ENCODE results near the gene FXYD2.

FXYD2 gene

DNA sequence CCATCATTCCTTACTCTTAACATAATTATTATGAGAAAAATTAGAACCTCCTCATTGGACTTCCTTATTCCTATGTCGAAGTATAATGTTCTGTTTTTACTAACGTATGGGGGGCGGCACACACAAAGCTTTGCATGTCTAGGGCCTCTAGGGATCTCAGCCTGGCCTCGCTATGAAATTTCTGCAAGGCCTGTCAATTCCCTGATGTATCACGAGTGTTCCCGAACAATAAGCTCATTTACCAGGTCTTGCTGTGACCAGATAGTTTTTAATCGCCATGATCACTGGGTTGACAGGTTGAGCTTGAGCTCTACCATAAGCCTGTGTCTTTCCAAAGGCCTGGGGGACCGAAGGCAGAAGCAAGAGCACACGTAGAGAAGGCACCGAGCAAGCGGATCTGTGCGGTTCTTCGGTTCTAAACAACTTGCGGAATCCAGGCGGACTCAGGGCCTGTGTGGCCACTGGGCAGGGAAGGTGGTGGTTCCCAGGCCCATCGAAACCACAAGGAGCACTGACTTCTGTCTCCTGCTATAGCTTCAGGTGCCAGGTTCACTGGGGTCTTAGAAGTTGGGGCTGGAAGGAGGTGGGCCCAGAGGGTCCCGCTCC, 10.4 kb upstream of the FXYD2 start:
- no peak for FAIRE-seq

DNA sequence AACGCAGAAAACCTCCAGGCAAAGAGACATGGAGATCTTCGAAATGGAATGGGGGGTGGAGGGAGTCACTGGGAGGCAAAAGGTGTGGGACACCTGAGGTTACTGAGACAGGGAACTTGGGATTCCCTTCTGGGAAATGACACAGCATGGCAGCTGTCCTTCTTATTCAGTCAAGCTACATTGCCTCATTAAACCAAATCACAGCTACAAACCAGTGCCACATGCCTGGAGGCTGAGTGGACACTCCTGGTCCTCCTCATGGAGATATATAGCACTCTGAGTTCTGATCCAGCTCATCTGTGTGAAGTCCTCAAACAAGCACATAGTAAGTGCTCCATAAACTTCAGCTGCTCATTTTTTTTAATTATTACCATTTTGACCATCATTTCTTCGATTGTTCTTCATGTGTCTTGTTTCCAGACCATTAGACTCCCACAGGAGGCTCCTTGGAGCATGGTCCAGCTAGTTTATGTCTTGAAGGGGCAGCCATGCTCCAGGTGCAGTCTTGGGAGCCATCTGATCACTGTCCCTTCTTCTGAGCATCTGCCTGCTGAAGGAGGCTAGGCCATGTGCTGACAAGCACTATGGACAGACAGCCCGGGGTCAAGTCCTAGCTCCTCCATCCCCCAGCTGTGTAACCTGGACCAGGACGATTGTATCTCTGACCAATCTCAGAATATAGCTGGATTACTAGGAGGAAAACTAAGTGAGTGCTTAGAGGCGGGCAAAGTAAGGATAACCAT, 9.7 kb upstream of the FXYD2 start:
- no peak for FAIRE-seq

DNA sequence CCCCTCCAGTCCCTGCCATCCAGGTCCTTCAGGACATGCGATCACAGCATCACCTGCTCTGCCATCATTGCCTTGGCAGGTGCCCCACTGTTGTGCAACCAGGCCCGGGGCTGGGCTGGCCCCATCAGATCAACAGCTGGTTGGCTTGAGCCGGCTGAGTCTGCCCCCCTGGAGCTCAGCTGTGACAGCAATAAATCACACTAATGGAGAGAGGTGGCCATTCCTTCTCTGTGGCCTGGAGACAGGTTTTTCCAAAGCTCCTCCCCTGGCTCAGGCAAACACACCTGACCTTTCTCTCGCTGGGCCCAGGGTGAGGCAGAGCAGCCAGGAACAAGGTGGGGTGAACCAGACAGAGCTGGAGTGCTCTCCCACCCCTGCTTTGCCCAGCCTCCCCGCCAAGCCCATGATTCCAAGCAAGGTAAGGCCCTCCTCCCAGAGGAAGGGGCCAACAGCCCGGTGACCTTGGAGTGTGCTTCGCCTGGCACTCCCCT, 8.9 kb upstream of the FXYD2 start:
- no peak for FAIRE-seq

DNA sequence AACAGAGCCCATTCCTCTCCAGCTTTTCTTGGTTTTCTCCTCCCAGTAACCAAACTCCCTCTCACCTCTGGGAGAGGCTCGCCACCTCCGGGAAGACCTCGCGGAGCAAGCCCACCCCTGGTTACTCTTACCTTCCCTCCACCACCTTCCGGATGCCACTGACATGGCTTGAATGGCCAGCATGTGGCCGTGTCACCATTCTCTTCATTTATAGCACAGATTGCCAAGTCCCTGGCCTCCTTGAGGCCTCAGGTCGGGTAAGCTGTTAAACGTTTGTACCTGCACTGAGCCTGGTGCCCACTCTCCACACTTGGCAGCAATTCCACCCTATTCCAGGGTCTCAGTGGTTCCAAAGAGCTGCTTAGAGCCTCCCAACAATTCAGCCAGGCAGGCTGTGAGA, 8.0 kb upstream of the FXYD2 start:
- no peak for FAIRE-seq

DNA sequence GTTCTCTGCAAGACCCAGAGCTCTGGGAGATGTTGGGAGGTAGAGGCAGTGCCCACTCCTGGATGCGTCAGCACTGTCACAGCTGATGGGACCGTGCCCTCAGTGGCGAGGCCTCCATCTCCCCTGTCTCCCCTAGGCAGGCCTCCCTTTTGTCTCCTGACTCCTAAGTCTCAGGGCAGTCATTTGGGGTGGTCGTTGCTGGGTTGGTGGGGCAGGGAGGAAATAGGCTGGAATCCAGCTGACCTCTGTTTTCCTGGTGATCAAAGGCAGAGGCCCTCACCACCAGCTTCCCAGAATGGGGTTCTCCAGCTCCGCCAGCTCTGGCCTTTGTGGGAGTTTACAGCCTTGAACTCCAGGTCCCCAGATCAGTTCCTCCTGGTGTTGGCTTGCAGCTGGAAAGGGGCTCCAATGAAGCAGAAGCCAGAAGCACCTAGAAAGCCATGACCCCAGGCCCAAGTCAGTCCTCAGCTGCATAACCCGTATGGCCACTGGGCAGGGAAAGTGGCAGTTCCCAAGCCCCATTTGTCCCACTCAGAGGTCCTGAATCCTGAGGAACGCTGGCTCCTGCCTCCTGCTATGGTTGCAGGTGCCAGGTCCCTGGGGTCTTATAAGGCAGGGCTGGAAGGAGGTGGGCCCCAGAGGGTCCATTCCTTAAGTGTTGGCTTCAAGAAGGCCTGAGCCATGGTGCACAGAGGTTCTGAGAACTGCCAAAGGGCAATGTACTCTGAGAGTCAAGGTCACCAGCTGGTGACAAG, 7.3 kb upstream of the FXYD2 start:
- FAIRE-seq: no peak

DNA sequence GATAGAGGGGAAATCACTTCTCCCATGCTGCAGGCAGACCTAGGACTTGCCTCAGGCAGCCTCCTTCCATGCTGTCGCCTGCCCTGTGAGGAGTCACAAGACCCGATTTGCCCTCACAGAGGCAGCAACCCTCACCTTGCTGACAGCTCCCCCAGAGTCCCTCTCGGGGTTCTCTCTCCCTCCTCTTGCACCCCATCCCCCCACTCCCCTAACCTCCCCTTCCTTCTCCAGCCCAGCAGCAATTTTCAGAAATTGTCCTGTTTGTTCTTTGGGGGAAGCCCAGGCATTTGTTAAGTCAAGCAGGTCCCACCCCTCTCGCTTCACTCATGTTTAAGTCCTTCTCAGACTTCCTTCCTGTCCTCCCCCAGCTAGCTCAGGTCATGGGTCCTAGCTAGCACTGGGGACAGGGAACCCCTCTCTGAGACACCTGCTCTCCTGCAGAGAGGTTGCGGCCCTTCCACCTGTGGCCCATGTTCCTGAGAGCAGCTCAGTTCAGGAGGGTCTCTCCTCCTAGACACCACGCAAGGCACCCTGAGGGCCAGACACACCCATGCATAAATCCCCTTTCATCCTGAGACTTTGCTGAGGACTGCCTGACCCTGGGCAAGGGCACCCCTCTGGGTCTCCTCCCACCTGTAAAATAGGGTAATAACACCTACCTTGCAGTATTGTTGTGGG, 6.3 kb upstream of the FXYD2 start:
- no peak for FAIRE-seq

DNA sequence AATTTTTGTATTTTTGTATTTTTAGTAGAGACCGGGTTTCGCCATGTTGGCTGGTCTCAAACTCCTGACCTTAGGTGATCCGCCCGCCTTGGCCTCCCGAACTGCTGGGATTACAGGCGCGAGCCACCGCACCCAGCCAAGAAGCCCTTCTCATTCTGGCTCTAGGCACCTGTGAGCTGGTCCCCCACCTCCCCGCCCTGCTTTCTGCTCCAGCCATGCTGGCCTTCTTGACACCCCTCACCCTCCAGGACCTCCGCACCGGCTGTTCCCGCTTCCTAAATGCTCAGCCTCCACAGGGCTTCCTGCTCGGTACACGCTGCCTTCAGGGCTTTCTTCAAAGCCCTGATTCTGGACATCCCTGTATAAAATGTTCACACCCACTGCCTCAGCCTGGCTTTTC, 5.5 kb upstream of the FXYD2 start:
- FAIRE-seq: no peak

DNA sequence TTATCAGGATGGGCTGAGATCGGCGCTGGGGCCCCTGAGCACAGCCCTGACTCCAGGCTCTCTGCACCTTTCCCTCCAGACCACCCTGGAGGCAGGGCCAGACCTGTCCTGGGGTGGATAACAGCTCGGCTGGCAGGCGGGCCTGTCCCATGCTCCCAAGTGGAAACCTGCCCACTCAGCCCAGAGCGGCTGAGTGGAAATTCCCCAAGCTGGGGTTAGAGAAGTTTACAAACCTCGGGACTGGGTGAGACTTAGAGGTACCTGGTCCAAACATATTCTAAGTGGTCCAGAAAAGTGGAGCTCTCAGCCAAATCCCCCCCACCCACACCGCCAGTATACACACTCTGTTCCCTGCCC, 4.8 kb upstream of the FXYD2 start:
- no peak for FAIRE-seq

DNA sequence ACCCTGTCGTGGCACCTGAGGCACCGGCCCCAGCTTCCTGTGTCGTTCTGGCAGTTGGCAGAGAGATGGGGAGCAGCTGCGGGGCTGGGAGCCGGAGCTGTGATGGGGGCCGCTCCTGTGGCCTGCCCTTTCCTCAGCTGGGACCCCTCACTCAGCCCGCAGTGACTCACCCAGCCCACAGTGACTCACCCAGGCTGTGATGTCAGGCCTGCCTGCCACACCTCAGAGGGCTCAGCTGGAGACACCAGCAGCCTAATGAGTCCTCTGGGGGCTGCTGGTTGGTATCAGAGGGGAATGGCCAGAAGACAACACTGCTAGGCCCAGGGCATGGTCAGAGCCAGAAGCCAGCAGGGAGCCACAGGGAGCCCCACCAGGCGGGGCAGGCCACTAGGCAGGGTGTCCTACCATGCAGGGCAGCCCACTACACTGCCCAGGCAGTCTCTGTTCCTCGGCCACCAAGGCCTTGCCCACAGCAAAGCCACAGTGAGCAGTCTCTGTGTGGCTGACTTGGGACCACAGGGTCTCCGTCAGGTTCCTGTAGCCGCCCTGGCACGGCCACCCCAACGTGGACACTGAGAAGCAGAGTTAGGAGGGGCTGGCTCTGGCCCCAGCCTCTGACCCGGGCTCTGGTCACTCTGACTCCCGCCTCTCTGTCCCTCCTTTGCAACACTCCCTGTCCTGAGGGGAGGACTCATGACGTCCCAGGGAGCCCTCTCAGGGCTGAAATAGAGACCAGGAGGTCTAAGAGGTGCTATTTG, 4.2 kb upstream of the FXYD2 start:
- FAIRE-seq: no peak

DNA sequence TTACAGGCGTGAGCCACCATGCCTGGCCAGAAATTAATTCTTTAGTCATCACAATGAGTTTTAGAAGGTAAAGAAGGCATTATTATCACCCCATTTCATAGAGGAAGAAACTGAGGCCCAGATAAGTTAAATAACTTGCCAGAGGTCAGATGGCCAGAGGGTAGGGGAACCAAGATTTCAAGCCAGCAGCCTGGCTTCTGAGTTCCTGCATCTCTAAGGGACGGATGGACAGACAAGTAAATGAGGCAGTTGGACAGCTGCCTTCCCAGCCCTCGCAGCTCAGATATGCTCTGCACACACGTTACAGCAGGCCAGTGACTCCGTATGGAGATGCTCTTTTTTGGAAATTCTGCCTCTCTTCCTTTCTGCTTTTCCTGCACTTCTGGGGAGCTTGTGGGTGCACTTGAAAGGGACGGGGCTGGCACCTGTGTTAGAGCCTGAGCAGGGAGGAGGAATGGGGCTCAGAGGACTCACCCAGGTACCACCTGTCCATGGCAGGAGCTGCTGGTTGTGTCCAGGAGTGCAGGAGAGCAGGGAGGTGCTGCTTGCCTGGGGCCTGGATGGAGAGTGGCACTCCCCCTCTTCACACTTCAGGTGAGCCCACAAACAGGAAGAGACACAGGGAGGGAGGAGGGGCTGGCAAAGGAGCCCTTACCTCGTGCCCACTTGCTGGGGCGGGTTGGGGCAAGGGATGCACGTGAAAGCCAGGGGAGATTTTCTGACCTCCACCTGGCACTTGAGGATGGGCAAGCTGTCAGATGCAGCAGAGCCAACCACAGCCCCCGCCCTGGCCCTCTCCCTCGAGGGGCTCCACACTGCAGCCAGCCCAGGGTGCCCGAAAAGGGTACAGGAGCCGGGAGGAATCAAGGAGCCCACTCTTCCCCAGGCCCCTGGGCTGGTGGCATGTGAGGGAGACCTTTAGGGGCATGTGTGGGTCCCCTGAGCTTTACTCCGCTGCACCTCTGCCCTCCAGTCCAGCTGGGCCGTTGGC, 3.3 kb upstream of the FXYD2 start:
- FAIRE-seq: no peak

DNA sequence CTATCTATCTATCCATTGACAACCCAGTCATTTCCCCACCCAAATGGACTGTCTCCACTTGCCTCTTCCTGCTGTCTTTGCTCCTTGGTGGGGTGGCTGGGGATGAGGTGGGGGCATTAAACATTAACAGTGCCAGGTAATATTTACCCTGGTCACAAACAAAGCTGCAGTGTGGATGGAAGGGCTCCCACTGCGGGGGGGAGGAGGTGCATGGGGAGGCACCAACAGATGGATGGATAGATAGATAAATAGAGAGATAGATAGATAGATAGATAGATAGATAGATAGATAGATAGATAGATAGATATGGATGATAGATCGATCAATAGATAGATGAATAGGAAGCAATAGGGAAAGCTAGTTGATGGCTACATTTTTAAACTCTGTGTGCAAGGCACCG, 2.3 kb upstream of the FXYD2 start:
- FAIRE-seq: no peak

DNA sequence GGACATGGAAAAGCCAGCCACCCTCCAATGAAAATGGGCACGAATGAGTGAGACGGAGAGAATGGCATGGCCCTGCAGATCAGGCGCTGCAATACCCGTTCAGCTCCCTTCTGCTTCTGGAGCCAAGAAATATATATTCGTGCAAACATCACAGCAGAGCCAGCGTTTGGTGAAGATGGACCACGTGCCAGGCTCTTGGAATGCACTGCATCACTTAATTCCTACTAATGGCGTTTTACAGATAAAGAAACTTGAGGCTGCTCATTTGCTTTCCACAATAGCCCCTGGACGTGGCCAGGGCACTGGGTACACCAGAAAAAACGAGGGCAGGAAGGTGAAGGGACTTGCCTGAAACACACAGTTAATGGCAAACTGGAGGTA, 1.6 kb upstream of the FXYD2 start:
- no peak for FAIRE-seq

DNA sequence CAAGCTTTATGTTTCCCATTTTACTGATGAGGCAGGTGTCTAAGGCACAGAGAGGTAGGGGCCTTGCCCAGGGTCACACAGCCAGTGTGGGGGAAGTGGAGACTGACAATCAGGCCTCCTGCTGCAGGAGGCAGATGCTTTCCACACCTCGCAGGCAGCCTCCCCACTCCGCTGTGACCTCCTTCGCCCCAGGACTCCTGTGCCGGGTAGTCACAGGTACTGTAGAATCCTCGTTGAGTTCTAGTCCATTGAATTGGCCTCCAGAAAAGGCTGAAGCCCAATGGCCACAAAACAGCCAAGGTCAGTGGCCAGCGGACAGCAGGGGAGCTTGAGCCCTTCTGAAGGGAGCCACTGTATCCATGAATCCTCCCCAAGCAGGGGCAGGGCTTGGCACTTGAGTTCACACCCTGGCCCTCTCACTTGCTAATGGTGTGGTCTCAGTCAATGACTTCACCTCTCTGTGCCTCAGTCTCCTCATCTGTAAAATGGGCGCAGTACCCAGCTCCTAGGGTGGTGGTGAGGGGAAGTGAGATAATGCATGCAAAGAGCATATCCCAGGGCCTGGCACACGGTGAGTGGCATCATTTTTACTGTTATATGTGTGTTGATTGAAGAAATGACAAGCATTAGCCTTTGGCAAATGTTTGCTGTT, 1.1 kb upstream of the FXYD2 start:
- FAIRE-seq: no peak

DNA sequence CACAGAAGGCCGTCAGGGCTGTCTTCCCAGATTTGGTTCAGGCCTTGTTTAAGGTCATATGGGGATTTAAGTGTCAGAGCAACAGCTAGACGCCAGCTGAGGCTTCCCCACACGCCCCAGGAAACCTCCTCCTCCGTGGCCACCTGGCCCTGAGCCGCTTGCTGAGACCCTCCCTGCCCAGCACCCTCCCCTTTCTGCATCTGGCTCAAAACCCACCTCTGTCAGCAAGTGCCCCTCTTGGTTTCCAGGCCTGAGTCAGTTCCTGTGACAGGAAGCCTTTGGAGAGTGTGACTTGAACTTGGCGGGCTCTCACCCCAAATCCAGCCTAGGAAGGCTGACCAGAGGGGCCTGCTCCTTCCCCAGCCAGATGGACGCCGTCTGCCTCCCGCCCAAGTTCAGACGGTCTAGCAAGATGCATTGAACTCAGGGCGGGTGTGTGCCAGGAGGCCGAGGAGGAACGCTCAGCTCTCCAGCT, 561 bp downstream of the FXYD2 start:
- no peak for FAIRE-seq

DNA sequence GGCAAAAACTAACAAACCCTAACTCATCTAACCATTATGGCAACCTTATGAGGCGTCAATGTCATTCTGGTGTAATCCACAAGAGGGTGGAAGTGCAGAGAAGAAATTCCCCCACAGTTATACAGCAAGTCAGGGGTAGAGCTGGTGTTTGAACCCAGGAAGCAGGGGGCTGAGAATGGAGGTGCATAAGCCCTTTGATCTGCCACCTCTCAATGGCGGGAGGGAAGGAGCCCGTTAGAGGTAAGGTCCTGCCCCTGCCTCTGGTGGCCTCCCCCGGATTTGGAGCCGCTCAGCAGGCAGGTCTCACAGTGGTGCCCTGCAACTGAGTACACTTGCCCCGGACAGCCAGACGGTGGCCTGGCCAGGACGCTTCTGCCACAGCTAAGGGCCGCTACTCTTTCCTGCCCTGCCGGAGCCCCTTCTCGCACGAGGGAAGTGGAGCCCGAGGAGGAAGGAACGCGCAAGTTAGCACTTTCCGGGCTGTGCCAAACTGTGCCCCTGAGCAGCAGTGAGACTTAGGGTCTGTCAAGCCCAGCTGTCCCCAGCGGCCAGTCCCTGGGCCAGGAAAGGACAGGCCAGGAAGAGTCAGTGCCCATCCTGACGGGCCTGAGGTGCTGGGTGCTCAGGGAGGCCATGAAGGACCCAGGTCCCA, 1.1 kb downstream of the FXYD2 start:
- FAIRE-seq: no peak

DNA sequence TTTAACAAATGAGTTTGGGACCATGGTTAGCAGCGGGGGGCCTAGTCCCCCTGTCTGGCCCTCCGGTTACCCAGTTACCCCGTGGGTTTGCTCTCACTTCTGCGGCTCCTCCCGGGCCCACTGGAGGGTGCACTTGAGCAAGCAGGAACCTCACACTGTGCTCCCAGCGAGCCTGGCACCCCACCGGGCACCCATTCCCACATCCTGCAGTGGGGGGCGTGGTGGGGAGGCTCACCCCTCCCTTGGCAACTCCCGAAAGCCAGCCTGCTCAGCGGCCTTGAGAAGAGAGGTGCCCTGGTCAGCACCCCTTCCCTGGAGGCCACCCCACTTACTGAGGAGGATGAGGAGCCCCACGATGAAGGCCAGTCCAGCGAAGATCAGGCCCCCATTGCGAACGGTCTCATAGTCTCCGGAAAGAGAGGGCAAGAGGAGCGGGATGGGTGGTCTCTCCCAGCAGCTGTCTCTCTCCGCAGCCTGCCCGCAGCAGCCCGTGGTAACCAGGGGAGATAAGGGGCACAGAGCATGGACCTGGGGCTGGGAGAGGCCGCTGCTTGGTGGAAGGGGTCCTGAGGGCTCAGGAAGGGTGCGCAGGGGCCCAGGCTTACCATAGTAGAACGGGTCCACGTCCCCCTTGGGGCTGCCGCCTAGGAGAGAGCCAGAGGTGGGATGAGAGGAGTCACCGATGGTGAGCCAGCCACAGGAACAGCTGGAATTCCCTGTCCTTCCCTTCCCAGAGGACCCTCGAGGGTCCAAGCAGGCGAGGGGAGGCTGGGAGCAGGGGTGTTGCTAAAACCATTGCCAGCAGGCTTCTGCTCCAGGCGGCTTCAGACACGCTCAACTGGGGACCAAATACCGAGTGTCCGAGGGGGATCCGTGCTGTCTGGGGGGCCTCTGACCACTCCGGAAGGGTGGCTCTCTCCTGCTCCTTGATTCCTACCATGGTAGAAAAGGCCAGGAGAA, 2.2 kb downstream of the FXYD2 start:
- FAIRE-seq: no peak

DNA sequence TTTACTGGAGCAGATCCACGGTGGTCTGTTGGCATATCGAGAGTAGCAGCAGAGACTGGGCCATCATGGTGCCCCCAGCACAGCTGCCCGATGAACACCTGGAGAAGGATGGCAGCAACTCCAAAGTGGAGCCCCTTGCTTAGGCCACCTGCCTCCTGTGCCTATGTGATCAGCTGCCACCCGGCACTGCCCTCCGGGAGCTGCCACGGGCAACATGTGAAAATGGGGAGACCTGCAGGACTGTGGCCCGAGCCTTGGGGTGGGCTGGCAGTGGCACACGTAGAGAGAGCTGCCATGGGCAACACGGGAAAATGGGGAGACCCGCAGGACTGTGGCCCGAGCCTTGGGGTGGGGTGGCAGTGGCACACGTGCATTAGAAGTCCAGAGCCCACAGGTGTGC, 3.1 kb downstream of the FXYD2 start:
- FAIRE-seq: no peak

DNA sequence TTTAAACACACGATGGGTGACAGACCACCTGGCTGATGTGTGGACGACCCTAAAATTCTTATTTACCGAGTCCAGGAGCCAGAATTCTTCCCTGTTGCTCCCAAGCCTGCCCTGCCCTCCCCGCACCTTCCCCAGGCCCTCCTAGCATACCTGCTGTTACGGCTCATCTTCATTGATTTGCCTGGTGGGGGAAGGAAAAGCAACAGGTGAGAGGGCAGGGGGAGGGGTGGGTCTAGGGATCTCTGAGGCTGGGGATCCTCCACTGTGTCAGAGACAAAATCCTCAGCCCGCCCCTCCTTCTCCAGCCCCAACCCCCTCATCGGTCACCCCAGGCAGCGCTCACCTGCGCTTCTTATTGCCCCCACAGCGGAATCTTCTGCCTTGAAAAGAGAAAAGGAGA, 4.0 kb downstream of the FXYD2 start:
- no peak for FAIRE-seq

DNA sequence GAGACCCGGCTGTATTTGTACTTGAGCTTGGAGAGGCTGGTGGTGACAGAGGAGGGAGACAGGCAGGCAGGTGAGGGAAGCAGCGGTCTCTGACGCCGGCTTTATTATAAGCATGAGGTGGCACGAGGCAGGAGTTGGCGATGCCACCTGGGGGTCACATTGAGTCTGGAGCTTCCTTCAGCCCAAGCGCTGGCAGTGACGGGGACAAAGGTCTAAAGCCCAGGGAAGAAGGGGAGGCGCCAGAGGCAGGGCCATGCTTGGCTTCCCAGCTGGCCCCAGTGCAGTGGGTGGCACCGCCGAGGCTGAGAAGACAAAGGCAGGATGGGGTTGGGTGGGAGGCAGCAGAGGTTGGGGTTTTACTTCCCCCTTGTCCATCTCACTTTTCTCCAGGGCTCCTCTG, 4.5 kb downstream of the FXYD2 start:
- no peak for FAIRE-seq

Measured in colon (tissue), 2 donors.